H1 (cell line): ENCODE data around the gene MYO9A. TPM values are rescaled to one million over a fixed set of nuclear protein-coding genes. Genes with fewer than 3 reads are reported as not detected.

Experiments
- CHD2 ChIP-seq: IDR thresholded peaks from 2 replicates; pipeline ENCODE4 v1.6.1; 2012; ENCODE audit warnings: low read length, improper control_type of control experiment
- EGR1 ChIP-seq: IDR thresholded peaks from 2 replicates; pipeline ENCODE4 v1.6.1; 2011; ENCODE audit warnings: low read depth, low read length, borderline replicate concordance
- JUN ChIP-seq: IDR thresholded peaks from 2 replicates; pipeline ENCODE4 v1.6.1; 2011; ENCODE audit warnings: low read depth, mild to moderate bottlenecking, improper control_type of control experiment, low read length
- MAX ChIP-seq: IDR thresholded peaks from 2 replicates; pipeline ENCODE4 v1.6.1; 2012; ENCODE audit warnings: inconsistent platforms
- SP1 ChIP-seq: IDR thresholded peaks from 2 replicates; pipeline ENCODE4 v1.6.1; 2011; ENCODE audit warnings: low read depth, low read length
- polyA plus RNA-seq, 7 experiments: library from polyadenylated mRNA; depleted of rRNA in 3 of 7; stranded (reverse) in 5 of 7; unstranded in 2 of 7; fragments of >200 nt in 5 of 7; fragments of 200-250 nt in 2 of 7; gene quantifications; 1 replicate in 5 of 7; 2 replicates in 1 of 7; 4 replicates in 1 of 7; pipeline versions ENCODE4 v1.2.1 to v1.2.3, GENCODE V29; 2011 to 2013; ENCODE audit warnings: missing spikeins in 2 of 7, mixed read lengths in 2 of 7
- total RNA-seq: library from RNA; stranded (reverse); fragmentation: NEBNext Ultra II Directional; extraction: Animal tissue kit (Norgen Biotek cat#: 25700); gene quantifications from 2 replicates; pipeline ENCODE4 v1.2.1, GENCODE V29; 2021

Gene MYO9A
- total and polyA plus RNA-seq, 2 of the 8 experiments (the other 6 are each of a cell fraction or from before 2014, with no cell fraction given) = 3.9 to 26.0 TPM

- TF ChIP-seq CHD2 (no peak), JUN (no peak), SP1 (no peak), EGR1 (no peak), MAX (no peak)
Observed at GRCh38 chr15:72106068-72106467, 11.9 kb downstream of the MYO9A start (continued).
